T47D (cell line): Measurements from ENCODE around the gene NOX5.

Experiments
- DNase-seq, 2 experiments: peaks; one replicate each; pipeline versions ENCODE4 v3.0.0 to v3.0.0-alpha.2; 2011 to 2012; ENCODE audit warnings: low read depth in 1 of 2, low spot score in 1 of 2
- JUND ChIP-seq: IDR thresholded peaks from 2 replicates; pipeline ENCODE4 v1.6.1; 2012; ENCODE audit warnings: low read depth
- in situ Hi-C: cut with HindIII; loops from 2 replicates; pipeline ENCODE4 v1.10.0; 2016; ENCODE audit warnings: low sequenced_read_pairs, low pct_unique_long_range_greater_than_20kb

NOX5 gene

DNA sequence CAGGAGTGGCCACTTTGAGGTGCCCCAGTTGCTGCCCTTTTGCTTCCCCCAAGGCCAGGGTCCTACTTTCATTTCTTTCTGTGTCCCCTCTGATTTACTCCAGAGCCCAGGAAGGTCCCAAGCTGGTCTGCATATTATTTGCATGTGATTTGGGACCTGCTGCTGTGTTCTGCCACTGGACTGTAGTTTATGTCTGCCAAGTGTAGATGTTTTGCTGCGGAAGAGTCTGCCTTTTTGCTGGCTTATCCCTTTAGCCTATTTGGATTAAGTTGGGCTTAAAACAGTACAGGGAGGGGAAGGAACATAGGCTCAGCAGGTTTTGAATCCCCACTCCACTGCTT is 21.4 kb downstream of the NOX5 start:
- TF ChIP-seq JUND: no peak
- no peak for DNase-seq
- in situ Hi-C loops: no loop called here

DNA sequence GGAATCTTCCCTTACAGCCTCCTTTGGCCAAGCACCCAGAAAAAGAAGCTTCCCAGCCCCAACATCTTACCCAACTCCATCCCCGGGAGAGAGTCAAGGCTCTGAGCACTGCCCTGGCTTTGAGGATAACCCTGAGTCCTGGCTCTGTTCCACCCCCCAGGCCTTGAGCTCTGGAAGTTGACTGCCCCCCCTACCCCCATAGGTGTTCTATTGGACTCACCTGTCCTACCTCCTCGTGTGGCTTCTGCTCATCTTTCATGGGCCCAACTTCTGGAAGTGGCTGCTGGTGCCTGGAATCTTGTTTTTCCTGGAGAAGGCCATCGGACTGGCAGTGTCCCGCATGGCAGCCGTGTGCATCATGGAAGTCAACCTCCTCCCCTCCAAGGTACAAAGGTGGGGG is 22.3 kb downstream of the NOX5 start:
- DNase-seq: no peak
- in situ Hi-C loops: no loop called here
- TF ChIP-seq JUND: no peak

DNA sequence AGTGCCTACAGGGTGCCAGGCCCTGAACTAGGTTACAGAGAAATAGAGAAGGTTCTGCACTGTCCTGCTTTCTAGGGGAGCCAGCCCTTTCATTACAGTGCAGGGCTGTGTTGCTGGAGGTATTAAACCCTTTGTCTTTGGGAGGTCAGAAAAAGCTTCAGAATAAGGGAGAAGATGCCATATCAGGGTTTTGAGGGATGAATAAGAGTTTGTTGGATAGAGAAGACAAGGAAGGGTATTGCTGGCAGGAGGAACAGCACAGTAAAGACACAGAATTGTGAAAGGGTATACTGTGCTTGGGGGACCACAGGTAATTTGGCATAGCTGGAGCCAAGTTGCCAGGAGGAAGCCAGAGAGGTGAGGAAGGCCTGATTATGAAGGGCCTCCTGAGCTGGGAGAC is 23.0 kb downstream of the NOX5 start:
- TF ChIP-seq JUND: no peak
- in situ Hi-C loops: no loop called here
- DNase-seq: no peak

DNA sequence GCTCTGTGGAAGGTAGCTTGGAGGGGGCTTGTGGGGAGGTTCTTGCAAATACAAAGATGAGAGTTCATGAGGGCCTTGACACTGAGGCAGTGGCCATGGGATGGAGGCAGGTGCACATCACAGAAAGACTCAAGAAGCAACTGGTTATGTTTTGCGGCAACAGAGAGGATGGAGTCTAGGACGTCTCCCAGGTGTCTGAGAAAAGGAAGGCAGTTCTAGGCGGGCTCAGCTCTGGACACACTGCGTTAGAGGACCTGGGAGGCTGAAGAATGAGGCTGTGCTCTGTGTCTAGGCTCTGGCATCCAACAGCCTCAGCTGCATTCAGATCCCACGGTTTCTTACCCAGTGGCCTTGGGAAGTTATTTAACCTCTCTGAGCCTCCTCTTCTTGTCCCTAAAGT is 23.5 kb downstream of the NOX5 start:
- in situ Hi-C loops: no loop called here
- no peak for TF ChIP-seq JUND
- no peak for DNase-seq

- TF ChIP-seq JUND: no peak
- DNase-seq: no peak
- in situ Hi-C loops: no loop called here
Measured at GRCh38 chr15:69038508-69038907, 24.0 kb downstream of the NOX5 start.

- DNase-seq: no peak
- in situ Hi-C loops: no loop called here
- TF ChIP-seq JUND: no peak
Measured at GRCh38 chr15:69039516-69040225, 25.2 kb downstream of the NOX5 start.

- in situ Hi-C loops: no loop called here
- no peak for TF ChIP-seq JUND
- no peak for DNase-seq
Measured at GRCh38 chr15:69042531-69042930, 28.0 kb downstream of the NOX5 start.

DNA sequence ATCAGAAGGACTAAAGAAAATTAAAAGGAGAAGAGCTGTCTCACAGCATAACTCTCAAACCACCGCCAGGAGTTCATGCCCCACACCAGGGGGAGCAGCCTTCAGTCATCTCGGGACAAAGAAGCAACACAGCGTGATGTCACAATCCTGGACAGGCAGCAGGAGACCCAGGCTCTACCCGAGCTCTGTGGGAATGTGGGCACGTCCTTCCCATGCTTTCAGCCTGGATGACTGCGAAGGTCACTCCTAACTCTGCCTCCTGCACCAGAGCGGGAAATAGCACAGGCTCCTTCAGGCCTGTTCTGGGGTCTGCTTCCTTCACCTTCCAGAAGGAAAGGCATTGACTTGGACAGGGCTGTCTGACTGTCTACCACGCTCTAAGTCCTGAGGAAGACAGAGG is 31.3 kb downstream of the NOX5 start:
- in situ Hi-C loops: no loop called here
- TF ChIP-seq JUND: no peak
- peak in 1 of 2 experiments; percentile 37 for DNase-seq

- in situ Hi-C loops: no loop called here
- no peak for DNase-seq
Measured at GRCh38 chr15:69046781-69047180, 32.3 kb downstream of the NOX5 start.

DNA sequence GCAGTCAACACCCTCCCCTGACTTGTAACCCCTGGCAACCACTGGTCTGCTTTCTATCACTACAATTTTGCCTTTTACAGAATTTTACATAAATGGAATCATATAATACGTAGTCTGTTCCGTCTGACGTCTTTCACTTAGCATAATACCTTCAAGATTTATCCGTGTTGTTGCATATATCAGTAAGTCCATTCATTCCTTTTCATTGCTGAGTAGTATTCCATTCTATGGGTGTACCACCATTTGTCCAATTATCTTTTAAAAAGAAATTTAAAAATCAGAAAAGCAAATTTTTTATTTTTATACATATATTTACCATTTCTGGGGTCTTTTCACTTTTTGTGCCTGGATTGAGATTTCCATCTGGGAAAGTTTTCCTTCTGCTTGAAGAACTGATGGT is 35.5 kb downstream of the NOX5 start:
- TF ChIP-seq JUND: no peak
- in situ Hi-C loops: no loop called here
- no peak for DNase-seq

More at GRCh38 chr15:69046781-69047180, 32.3 kb downstream of the NOX5 start:
- no peak for TF ChIP-seq JUND

DNA sequence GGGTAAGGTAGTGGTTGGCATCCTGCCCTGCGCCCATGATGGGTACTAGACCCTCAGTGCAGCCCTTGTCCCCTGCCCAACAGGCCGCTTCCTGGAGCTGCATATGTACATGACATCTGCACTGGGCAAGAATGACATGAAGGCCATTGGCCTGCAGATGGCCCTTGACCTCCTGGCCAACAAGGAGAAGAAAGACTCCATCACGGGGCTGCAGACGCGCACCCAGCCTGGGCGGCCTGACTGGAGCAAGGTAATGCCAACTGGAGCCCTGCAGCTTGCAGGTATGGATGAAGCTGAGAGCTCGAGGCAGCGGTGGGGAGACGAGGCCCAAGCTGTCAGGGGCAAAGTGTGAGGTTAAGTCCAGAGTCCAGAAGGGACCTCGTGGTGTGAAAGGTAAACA is 40.8 kb downstream of the NOX5 start:
- in situ Hi-C loops: no loop called here
- no peak for TF ChIP-seq JUND
- DNase-seq: no peak

DNA sequence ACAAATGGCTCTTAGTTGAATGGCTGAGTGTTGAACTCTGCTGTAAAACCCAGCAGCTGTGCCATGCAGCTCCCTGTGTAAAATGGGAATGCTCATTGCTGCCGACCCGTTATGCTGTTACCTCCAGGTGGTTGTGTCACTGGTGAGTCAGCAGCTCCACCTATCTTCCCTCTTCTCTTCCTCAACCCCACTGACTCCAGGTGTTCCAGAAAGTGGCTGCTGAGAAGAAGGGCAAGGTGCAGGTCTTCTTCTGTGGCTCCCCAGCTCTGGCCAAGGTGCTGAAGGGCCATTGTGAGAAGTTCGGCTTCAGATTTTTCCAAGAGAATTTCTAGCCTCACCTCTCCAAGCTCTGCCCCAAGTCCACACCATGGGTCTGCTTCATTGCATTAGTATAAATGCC is 41.9 kb downstream of the NOX5 start:
- TF ChIP-seq JUND: no peak
- in situ Hi-C loops: no loop called here
- DNase-seq: peak in 1 of 2 experiments; percentile 52

DNA sequence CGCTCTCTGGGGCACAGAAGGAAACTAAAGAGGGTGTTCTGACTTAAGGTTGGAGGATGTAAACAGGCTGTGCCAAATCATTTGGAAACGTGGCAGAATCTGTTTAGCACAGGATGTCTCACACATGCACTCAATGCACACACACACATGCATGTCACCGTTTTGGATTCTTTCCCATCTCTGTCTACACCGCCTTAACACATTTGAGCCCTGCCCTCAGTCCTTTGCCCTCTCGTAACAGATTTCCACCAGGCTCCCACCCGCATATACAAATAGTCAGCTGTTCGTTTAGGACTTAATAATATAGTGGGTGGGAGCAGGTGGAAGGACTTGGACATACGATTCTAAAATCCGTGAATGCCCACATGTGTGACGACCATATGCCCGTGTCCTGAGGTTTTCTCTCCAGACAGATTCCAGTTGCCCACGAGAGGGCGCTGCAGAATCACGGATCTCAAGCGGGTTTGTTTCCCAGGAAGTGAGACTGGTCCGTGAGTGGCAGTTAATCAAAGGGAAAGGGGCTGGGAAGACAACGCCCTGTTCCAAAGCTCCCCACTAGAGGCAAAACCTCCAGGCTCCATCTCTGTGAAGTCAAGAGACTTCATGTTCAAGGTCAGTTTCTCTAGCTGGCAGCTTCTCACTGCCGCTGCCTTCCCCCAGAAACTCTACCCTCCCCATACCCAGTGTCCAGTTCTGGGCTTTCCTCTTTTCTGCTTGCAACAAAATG is 44.5 kb downstream of the NOX5 start:
- in situ Hi-C loops: no loop called here
- no peak for TF ChIP-seq JUND
- DNase-seq: peak; percentile 84 to 92

DNA sequence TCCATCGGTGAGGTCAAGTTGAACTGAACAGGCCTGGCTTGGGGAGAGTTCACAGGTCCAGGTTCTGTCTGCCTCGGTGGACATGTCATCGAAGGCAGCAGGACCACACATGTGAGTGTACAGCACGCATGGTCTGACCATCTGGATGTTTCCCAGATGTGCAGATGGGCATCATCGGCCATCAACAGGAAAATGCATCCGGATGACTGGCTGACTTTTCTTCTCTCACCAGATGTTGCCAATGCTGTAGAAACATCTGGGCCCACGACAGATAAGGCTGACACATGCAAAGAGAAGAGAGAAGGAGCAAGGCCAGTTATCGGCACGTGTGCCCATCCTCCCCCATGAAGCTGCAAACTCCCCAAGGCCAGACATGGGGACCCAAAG is 45.1 kb downstream of the NOX5 start:
- no peak for DNase-seq
- no peak for TF ChIP-seq JUND
- in situ Hi-C loops: no loop called here
